NCI-H1092 (cell line): ENCODE measurements around the gene CYB5RL.

Source experiments
- DNase-seq: peaks from one replicate; lab custom pipeline; 2025; lab: John Stamatoyannopoulos, UW

CYB5RL gene

DNA sequence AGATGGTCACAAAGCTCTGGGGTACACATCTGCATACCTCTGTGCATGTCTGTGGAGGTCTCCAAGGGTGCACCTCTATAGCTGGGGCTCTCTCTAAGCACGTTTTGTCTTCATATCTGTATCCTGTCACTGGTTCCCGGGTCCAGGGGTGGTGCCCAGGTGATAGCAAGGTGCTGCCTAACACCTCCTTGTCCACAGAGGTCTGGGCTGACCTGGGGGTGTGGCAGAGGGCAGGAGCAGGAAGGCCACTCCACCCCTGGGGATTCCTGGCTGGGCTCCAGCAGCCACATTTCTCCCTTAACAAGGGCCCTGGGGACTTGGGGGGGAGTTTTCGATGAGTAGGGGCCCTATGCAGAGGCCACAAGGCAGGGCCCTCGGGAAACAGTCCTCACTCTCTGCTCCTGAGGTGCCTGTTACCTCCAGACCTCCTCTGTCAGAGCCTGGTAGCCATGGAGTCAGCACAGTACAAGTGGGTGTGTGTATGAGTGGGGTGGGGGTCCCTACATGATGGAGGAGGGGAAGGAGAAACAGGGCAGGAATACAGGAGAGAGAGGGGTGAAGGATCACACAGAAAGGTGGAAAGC lies 40.0 kb downstream of the CYB5RL start:
- DNase-seq, result no peak

DNA sequence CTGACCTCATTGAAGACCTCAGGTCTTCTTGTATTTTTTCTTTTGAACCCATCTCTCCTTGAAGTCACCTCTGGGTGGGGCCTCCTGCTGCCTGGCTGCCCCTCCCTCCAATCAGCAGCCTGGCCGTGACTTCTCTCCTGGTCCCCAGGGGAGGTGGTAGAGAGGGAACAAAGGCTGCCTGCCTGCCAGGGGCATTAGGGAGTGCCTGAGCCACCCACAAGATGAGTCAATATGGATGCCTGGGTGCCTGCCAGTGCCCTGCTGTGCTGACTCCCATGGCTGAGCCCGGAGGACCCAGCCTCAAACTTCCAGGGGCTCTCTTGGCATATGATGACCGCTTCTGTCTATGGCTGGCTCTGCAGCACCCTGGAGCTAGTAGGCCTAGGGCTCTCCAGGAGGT lies 41.8 kb downstream of the CYB5RL start:
- DNase-seq, result no peak

DNA sequence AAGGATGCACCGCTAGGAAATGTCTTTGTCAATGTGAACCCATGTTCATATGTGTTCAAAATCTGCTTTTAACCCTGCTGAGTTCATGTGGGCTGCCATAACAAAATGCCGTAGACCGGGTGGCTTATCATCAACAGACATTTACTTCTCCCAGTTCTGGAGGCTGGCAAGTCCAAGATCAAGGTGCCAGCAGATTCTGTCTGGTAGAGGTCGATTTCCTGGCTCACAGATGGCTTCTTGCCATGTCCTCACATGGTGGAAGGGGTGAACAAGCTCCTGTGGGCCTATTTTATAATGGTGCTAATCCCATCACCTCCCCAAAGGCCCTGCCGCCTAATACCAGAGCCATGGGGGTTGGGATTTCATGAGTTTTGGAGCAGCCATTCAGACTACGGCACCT lies 42.4 kb downstream of the CYB5RL start:
- DNase-seq, result no peak

DNA sequence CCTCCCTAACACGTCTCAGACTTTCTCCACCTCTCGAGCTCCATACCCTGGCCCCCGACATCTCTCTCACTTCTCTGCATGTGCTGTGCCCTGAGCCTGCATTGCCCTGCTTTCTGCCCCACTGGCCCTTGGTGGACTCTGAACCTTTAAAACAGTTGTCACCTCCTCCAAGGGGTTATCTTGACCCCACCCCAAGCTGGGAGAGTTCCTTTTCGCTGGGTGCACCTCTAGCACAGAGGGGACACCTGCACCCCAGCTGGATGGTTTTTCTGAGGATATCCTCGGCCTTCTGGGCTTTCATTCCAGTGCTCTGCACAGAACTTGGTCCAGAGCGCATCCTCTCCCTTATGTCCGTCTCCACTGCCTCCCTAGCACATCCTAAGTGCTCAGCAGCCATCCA lies 42.8 kb downstream of the CYB5RL start:
- DNase-seq, result no peak

DNA sequence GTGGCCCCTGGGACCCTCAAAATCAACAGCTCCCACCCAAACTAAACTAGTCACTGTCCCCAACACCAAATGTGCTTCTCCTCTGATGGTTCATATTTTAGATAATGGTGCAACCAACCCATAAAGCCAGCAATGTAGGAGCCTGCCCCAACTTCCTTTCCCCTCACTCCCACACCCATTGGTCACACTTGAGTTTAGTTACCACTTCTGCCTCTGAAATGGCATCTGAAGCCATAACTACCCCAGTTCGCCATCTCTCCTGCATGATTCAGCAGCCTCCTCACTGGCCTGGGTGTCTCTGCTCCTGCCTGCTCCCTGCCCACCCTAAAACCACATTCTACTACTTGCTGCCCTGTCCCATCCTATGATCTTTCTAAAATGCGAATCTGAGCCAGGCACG lies 43.6 kb downstream of the CYB5RL start:
- DNase-seq, result no peak

DNA sequence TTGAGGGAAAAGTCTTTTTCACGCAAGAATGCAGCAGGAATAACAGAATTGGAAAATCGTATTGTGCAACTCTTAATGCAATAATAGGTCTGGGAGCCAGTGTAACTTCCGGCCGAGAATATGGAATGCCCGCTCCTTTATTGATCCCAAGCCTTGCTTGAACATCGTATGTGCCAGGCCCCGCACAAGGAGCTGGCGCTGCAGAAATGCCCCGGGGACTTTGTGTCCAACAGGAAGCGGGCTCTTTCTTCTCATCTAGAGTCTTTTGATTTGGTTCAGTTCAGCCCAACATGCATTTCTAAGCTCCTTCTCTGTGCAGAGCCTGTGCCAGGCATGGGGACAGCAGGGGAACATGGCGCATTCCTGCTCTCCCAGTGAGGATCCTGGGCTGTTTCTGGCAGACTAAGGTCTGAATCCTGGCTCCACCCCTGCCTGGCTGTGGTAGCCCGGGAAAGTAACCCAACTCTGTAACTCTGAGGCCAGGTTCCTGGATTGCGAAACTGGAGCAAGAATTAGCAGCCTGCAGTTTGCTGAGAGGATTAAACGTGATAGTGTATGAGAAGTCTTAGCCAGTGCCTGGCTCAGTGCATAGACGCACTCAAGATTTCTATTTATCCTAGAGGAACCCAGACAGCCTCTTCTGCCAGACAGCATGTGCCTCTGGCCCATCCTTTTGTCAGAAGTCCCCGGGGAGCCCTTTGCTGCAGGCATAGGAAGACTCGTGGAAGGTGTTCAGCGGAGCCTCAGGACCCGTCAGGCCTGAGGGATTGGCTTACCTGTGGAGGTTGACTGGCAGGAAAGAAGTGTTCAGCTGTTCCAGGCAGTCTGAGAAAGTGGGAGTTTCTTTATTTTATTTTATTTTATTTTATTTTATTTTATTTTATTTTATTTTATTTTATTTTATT lies 46.0 kb downstream of the CYB5RL start:
- DNase-seq, result no peak

DNA sequence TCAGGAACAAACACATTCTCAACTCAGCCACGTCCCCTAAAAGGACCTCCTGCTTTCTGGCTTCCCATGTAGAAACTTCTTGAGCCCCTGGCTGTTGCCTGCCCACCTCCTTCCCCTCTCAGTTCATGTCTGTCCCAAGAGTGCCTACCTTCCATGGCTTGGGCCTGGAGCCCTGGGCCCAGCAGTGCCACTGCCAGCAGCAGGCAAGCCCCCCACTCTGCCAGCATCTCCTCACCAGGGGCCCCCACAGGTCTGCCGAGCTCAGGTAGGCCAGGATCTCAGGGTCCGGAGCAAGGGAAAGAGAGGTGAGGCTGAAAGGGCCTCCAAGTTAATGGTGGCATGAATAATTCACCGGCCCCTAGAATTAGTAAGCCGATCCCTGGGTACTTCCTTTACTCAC lies 47.1 kb downstream of the CYB5RL start, which contains the start of gene CDCP2:
CDCP2 (minus strand) TSS at position 305 of the 400 bp plus-strand sequence; CDS start at position 227, 78 bp downstream.
- no peak for DNase-seq

DNA sequence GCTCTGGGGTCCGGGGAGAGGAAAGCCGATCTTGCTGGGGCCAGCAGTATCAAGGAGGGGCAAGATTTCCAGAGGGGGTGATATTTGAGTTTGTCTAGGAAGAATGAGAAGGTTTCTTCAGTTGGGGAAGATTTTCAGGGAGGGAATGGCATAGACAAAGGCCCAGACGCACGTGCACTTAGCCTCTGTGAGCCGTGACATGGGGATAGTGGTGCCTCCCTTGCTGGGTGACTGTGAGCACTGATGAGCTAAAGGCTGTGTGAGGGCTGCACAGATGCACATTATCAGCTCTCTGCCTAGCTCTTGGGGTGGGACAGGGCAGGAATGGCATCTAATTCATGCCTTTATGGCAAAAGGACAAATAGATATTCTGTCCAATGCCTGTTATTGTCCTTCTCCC lies 48.8 kb downstream of the CYB5RL start:
- DNase-seq, result no peak
